ENCODE measurements around the gene KCNJ9.

DNA sequence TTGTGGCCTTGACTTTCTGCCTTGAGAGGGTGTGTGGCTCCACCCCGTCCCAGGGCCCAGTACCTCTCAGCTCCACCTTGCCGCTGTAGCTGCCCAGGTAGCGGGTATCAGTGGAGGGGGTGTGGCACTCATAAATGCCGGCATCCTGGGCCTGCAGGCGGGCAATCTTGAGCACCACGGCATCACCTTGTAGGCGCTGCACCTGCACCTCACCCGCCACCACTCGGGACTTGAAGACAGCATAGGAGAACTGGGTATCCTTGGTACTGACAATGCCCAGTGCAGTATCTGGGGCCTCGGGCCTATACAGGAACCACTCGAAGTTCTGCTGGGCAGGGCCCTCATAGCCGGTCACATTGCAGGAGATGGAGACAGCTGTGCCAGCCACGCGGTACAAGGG lies 13.5 kb downstream of the KCNJ9 start:
- no peak for TF ChIP-seq POLR2A (IDR thresholded peaks at IDR 0.05)
- TF ChIP-seq CTCF (IDR thresholded peaks at IDR 0.05), result no peak
